ENCODE measurements around the gene CCL1. TPM values are rescaled to one million over a fixed set of nuclear protein-coding genes. Genes with fewer than 3 reads are reported as not detected.

CCL1 gene
- total and polyA plus RNA-seq, 2 donors (not counting 1 experiment from before 2014, with no cell fraction given) = not detected

DNA sequence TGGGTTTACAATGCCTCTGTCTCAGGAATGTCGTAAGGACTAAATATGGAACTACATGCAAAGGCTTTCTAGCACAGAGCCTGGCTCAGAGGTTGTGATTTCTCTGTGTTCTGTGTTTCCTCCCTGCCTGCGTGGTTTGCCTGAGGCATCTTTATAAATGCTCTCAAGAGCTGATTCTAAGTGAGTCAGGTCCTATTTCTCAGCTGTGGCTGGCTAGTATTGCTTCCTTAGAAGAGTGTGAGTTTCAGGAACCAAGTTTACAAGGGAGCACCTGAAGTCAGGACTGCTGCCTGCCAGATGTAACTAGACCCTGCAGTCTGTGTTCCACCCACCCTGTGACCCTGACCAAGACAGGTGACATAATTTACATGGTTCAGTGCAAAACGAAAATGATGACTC is 8.0 kb upstream of the CCL1 start:
- H2AFZ ChIP-seq (ENCODE audit: insufficient read depth, low read depth, low read length, poor library complexity, severe bottlenecking) = no peak overlapping the region
- H3K27ac Mint-ChIP-seq = no peak overlapping the region
- no peak overlapping the region for H3K27ac ChIP-seq (ENCODE audit: low read length in 2 of 2)
- H3K4me1 Mint-ChIP-seq = peaks cover 10% of the 10 kb centered on the region
- CTCF ChIA-PET = interaction anchor here (3.9 kb wide), 1 partner anchor 9 kb away, joined by 27 read pairs; no protein-coding TSS in a partner anchor
- POLR2A ChIA-PET = no interaction called here
- H3K27me3 Mint-ChIP-seq = peaks cover 11% of the 10 kb centered on the region
- DNase-seq (no peak), ATAC-seq (ENCODE audit: low read depth) (no peak)
- TF ChIP-seq, protein P1, sequence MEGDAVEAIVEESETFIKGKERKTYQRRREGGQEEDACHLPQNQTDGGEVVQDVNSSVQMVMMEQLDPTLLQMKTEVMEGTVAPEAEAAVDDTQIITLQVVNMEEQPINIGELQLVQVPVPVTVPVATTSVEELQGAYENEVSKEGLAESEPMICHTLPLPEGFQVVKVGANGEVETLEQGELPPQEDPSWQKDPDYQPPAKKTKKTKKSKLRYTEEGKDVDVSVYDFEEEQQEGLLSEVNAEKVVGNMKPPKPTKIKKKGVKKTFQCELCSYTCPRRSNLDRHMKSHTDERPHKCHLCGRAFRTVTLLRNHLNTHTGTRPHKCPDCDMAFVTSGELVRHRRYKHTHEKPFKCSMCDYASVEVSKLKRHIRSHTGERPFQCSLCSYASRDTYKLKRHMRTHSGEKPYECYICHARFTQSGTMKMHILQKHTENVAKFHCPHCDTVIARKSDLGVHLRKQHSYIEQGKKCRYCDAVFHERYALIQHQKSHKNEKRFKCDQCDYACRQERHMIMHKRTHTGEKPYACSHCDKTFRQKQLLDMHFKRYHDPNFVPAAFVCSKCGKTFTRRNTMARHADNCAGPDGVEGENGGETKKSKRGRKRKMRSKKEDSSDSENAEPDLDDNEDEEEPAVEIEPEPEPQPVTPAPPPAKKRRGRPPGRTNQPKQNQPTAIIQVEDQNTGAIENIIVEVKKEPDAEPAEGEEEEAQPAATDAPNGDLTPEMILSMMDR (IDR thresholded peaks at IDR 0.05) = no peak
- TF ChIP-seq EZH2 (IDR thresholded peaks at IDR 0.05; ENCODE audit: borderline replicate concordance, insufficient read depth, low read depth, low read length, poor library complexity, severe bottlenecking) = no peak
- no peaks in the 10 kb centered on the region for H3K9me3 Mint-ChIP-seq (ENCODE audit: insufficient read depth)
- H3K4me3 Mint-ChIP-seq = no peak overlapping the region
- H3K9ac ChIP-seq (ENCODE audit: low read length) = no peak overlapping the region
- intact Hi-C loops (cut with micrococcal nuclease) = no loop called here
- H4K20me1 ChIP-seq (ENCODE audit: control insufficient read depth, insufficient read depth, low read length, poor library complexity, severe bottlenecking) = no peaks in the 10 kb centered on the region
- H3K27me3 ChIP-seq (replicated peaks in 1 of 4; ENCODE audit: control extremely low read depth in 1 of 4, control insufficient read depth in 3 of 4, insufficient read depth in 4 of 4, low read length in 3 of 4) = no peaks in the 10 kb centered on the region
- no peaks in the 10 kb centered on the region for H3K36me3 ChIP-seq (replicated peaks in 1 of 2; ENCODE audit: control extremely low read depth in 1 of 2, control insufficient read depth in 1 of 2, extremely low read depth in 1 of 2, insufficient read depth in 2 of 2, low read length in 1 of 2)
- H3K9me3 ChIP-seq (ENCODE audit: control extremely low read depth in 1 of 3, control insufficient read depth in 2 of 3, insufficient read depth in 1 of 3, low read length in 2 of 3) = no peaks in the 10 kb centered on the region
- no peaks in the 10 kb centered on the region for H3K79me2 ChIP-seq (ENCODE audit: control insufficient read depth, insufficient read depth, low read length)
- H3K4me2 ChIP-seq (replicated peaks; ENCODE audit: low read depth, low read length, poor library complexity, severe bottlenecking) = no peak overlapping the region
- no peak overlapping the region for H3K4me3 ChIP-seq (ENCODE audit: control extremely low read depth in 1 of 5, extremely low read depth in 1 of 5, insufficient read depth in 1 of 5, low read depth in 2 of 5, low read length in 4 of 5)
- WGBS (ENCODE audit: insufficient coverage) = 11% methylated on average over 3 of the region's 3 CpGs
- peaks cover 0 to 7% of the 10 kb centered on the region in 2 donors for H3K4me1 ChIP-seq (ENCODE audit: control insufficient read depth in 2 of 2, insufficient read depth in 2 of 2, low read length in 2 of 2)

DNA sequence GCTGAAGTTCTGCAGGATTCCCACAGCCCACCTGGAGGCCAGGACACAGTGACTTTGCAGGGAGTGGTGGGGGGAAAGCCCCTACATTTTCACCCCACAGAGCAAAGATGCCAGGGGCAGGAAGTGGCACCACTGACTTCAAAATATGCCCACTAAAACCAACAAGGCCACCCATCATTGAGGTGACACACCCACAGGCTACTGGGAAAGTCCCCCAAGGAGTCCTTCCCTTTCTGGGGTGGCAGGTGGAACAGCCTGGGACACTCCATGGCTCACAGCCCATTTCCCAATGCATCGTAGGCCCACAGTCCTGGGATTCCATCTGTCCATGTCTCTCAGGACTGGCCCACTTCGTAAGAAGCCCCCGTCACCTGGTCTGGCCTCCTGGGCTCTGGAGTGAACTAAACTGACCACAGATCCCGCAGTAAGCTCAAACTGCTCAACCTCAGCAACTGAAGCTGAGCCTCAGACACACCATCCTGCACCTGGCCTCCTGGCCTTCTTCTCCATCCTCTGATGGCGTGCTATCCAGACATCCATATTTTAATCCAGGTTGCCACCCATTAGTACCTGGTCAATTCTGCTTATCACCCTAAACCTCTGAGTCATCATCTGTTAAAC is 7.5 kb upstream of the CCL1 start:
- H3K27me3 Mint-ChIP-seq = peaks cover 12% of the 10 kb centered on the region
- 86% methylated on average over 5 of the region's 5 CpGs for WGBS (ENCODE audit: insufficient coverage)
- H4K20me1 ChIP-seq (ENCODE audit: control insufficient read depth, insufficient read depth, low read length, poor library complexity, severe bottlenecking) = no peaks in the 10 kb centered on the region
- peaks cover 1 to 7% of the 10 kb centered on the region in 2 donors for H3K4me1 ChIP-seq (ENCODE audit: control insufficient read depth in 2 of 2, insufficient read depth in 2 of 2, low read length in 2 of 2)
- ATAC-seq (ENCODE audit: low read depth) (no peak), DNase-seq (no peak)
- peaks cover 12% of the 10 kb centered on the region for H3K4me1 Mint-ChIP-seq
- ChIA-PET POLR2A (no interaction called here), CTCF (interaction anchor here (3.9 kb wide), 1 partner anchor 9 kb away, joined by 27 read pairs; no protein-coding TSS in a partner anchor)
- no peak overlapping the region for H3K4me3 Mint-ChIP-seq
- no peak overlapping the region for H3K4me2 ChIP-seq (replicated peaks; ENCODE audit: low read depth, low read length, poor library complexity, severe bottlenecking)
- no peaks in the 10 kb centered on the region for H3K36me3 ChIP-seq (replicated peaks in 1 of 2; ENCODE audit: control extremely low read depth in 1 of 2, control insufficient read depth in 1 of 2, extremely low read depth in 1 of 2, insufficient read depth in 2 of 2, low read length in 1 of 2)
- TF ChIP-seq EZH2 (IDR thresholded peaks at IDR 0.05; ENCODE audit: borderline replicate concordance, insufficient read depth, low read depth, low read length, poor library complexity, severe bottlenecking) = no peak
- TF ChIP-seq, protein P1 (IDR thresholded peaks at IDR 0.05) = no peak
- no peaks in the 10 kb centered on the region for H3K9me3 ChIP-seq (ENCODE audit: control extremely low read depth in 1 of 3, control insufficient read depth in 2 of 3, insufficient read depth in 1 of 3, low read length in 2 of 3)
- H3K27ac ChIP-seq (ENCODE audit: low read length in 2 of 2) = no peak overlapping the region
- no peak overlapping the region for H3K9ac ChIP-seq (ENCODE audit: low read length)
- H3K4me3 ChIP-seq (ENCODE audit: control extremely low read depth in 1 of 5, extremely low read depth in 1 of 5, insufficient read depth in 1 of 5, low read depth in 2 of 5, low read length in 4 of 5) = no peak overlapping the region
- H3K79me2 ChIP-seq (ENCODE audit: control insufficient read depth, insufficient read depth, low read length) = no peaks in the 10 kb centered on the region
- no peak overlapping the region for H2AFZ ChIP-seq (ENCODE audit: insufficient read depth, low read depth, low read length, poor library complexity, severe bottlenecking)
- no peaks in the 10 kb centered on the region for H3K27me3 ChIP-seq (replicated peaks in 1 of 4; ENCODE audit: control extremely low read depth in 1 of 4, control insufficient read depth in 3 of 4, insufficient read depth in 4 of 4, low read length in 3 of 4)
- no peaks in the 10 kb centered on the region for H3K9me3 Mint-ChIP-seq (ENCODE audit: insufficient read depth)
- no peak overlapping the region for H3K27ac Mint-ChIP-seq
- intact Hi-C loops (cut with micrococcal nuclease) = no loop called here

Data from B cell (primary cell).